Endothelial cell of umbilical vein (primary cell): ENCODE data around the gene CLPTM1L. TPM values are rescaled to one million over a fixed set of nuclear protein-coding genes. Genes with fewer than 3 reads are reported as not detected.

ENCODE experiments used
- BruUV-seq: library from RNA; stranded (reverse); fragments of 400-500 nt; replicated peaks from 2 replicates; lab custom pipeline; 2021; lab: Mats Ljungman, UMichigan
- CTCF ChIA-PET: fragments of 300-600, 350-600 bp; sonication (Branson Sonifier 250); formaldehyde crosslinking; loops from one replicate; lab custom pipeline; 2021; ENCODE audit warnings: antibody characterized with exemption, inconsistent platforms; lab: Charles Lee
- POLR2A ChIA-PET: fragments of 300-600, 350-600 bp; sonication (Branson Sonifier 250); formaldehyde crosslinking; loops from one replicate; lab custom pipeline; 2021; ENCODE audit warnings: antibody characterized with exemption, inconsistent platforms; lab: Charles Lee
- DNase-seq: peaks from one replicate; pipeline ENCODE4 v3.0.0-alpha.2; 2011; ENCODE audit warnings: low read depth, low spot score
- FAIRE-seq: peaks from 2 replicates; lab custom pipeline; 2011; peaks lifted over from hg19 to GRCh38; lab: Jason Lieb, UNC
- H2AFZ ChIP-seq: 2 replicates; pipeline ENCODE4 v1.6.0; 2012; ENCODE audit warnings: low read depth, low read length, control low read depth, inconsistent platforms
- H3K27ac ChIP-seq: 2 replicates; pipeline ENCODE4 v1.5.1; 2011; ENCODE audit warnings: low read depth, mild to moderate bottlenecking, control low read depth, low read length, moderate library complexity; ENCODE audit not compliant: insufficient read depth
- H3K27me3 ChIP-seq, 2 experiments: 2 replicates each; pipeline versions ENCODE4 v1.6.0 to v1.6.1; 2011; ENCODE audit warnings: low read length in 2 of 2, mixed read lengths in 1 of 2; ENCODE audit not compliant: control insufficient read depth in 2 of 2, insufficient read depth in 2 of 2
- H3K36me3 ChIP-seq, 2 experiments: 2 replicates in 1 of 2; 3 replicates in 1 of 2; pipeline ENCODE4 v1.5.1; 2011; ENCODE audit warnings: low read length in 2 of 2, mild to moderate bottlenecking in 1 of 2, moderate library complexity in 1 of 2; ENCODE audit not compliant: control insufficient read depth in 2 of 2, insufficient read depth in 2 of 2; ENCODE audit errors: extremely low read depth in 1 of 2
- H3K4me1 ChIP-seq: 3 replicates; pipeline ENCODE4 v1.5.1; 2011; ENCODE audit warnings: mild to moderate bottlenecking, low read length; ENCODE audit not compliant: control insufficient read depth, insufficient read depth; ENCODE audit errors: extremely low read depth
- H3K4me2 ChIP-seq: 2 replicates; pipeline ENCODE4 v1.6.1; 2011; ENCODE audit warnings: low read length, control low read depth, mixed read lengths; ENCODE audit not compliant: insufficient read depth
- H3K4me3 ChIP-seq, 3 experiments: fragments of 200-600 bp in 1 of 3; sonication (generic), shearing (Covaris generic) in 1 of 3; replicated peaks in 1 of 3; 2 replicates each; pipeline ENCODE4 v1.5.1; 2011 to 2016; ENCODE audit warnings: control low read depth in 3 of 3, low read length in 3 of 3, mild to moderate bottlenecking in 2 of 3, inconsistent platforms in 1 of 3, low read depth in 1 of 3, moderate library complexity in 1 of 3; ENCODE audit not compliant: insufficient read depth in 1 of 3
- H3K79me2 ChIP-seq: 2 replicates; pipeline ENCODE4 v1.6.0; 2012; ENCODE audit warnings: low read length, inconsistent platforms; ENCODE audit not compliant: control insufficient read depth, insufficient read depth
- H3K9ac ChIP-seq: replicated peaks from 2 replicates; pipeline ENCODE3; 2011; ENCODE audit warnings: low read length, control low read depth; ENCODE audit not compliant: insufficient read depth; ENCODE audit errors: extremely low read depth
- H3K9me1 ChIP-seq: replicated peaks from 3 replicates; pipeline ENCODE4 v1.6.0; 2011; ENCODE audit warnings: mild to moderate bottlenecking, low read length; ENCODE audit not compliant: control insufficient read depth, insufficient read depth; ENCODE audit errors: extremely low read depth
- H3K9me3 ChIP-seq: replicated peaks from 2 replicates; pipeline ENCODE4 v1.5.1; 2012; ENCODE audit warnings: low read length, inconsistent platforms; ENCODE audit not compliant: control insufficient read depth, insufficient read depth
- H4K20me1 ChIP-seq: replicated peaks from 2 replicates; pipeline ENCODE3; 2011; ENCODE audit warnings: mild to moderate bottlenecking, low read length; ENCODE audit not compliant: control insufficient read depth, insufficient read depth; ENCODE audit errors: extremely low read depth
- EZH2 ChIP-seq: IDR thresholded peaks from 2 replicates; pipeline ENCODE4 v1.6.1; 2012; ENCODE audit warnings: borderline replicate concordance, low read depth, mild to moderate bottlenecking, moderate library complexity, low read length, inconsistent platforms; ENCODE audit not compliant: severe bottlenecking
- FOS ChIP-seq: IDR thresholded peaks from 2 replicates; pipeline ENCODE4 v1.6.1; 2011; ENCODE audit warnings: mild to moderate bottlenecking, low read length, moderate library complexity, borderline replicate concordance; ENCODE audit not compliant: insufficient read depth
- GATA2 ChIP-seq: IDR thresholded peaks from 2 replicates; pipeline ENCODE4 v1.7.0; 2011; ENCODE audit warnings: low read depth, mild to moderate bottlenecking, moderate library complexity, mixed read lengths, low read length; ENCODE audit not compliant: insufficient read length, insufficient read depth
- JUN ChIP-seq: IDR thresholded peaks from 2 replicates; pipeline ENCODE4 v1.6.1; 2011; ENCODE audit warnings: borderline replicate concordance, low read depth; ENCODE audit not compliant: insufficient read length, insufficient read depth
- MYC ChIP-seq: IDR thresholded peaks from one replicate; pipeline ENCODE4 v1.6.1; 2011; ENCODE audit warnings: mild to moderate bottlenecking, low read depth, low read length
- POLR2A ChIP-seq: IDR thresholded peaks from 2 replicates; pipeline ENCODE4 v1.6.1; 2012; ENCODE audit warnings: low read depth, mild to moderate bottlenecking, control low read depth, low read length
- POLR2AphosphoS5 ChIP-seq: IDR thresholded peaks from 2 replicates; pipeline ENCODE4 v1.6.1; 2012; ENCODE audit warnings: low read depth, mild to moderate bottlenecking, control low read depth, low read length, moderate library complexity; ENCODE audit not compliant: insufficient read depth
- dilution Hi-C: fragments of 300-500 bp; cut with MboI; formaldehyde crosslinking; loops from one replicate; pipeline ENCODE4 v1.15.0; 2019; ENCODE audit warnings: low sequenced_read_pairs; ENCODE audit not compliant: extremely low pct_ligation_motif_present
- intact Hi-C: fragments of 100-400 bp; cut with micrococcal nuclease; formaldehyde crosslinking; loops from one replicate; pipeline ENCODE4 v1.10.0; 2022
- polyA plus RNA-seq, 4 experiments: library from polyadenylated mRNA; depleted of rRNA in 3 of 4; stranded (reverse) in 3 of 4; unstranded in 1 of 4; fragments of >200 nt; gene quantifications; 2 replicates each; pipeline versions ENCODE4 v1.2.1 to v1.2.3, GENCODE V29; 2011 to 2012; ENCODE audit warnings: missing spikeins in 1 of 4
- total RNA-seq: library from RNA; stranded (reverse); gene quantifications from 2 replicates; pipeline ENCODE4 v1.2.3, GENCODE V29; 2021
- TF ChIP-seq, protein P1 (sequence below), 2 donors: IDR thresholded peaks; 1 replicate in 1 of 2; 2 replicates in 1 of 2; pipeline ENCODE4 v1.5.1; 2011; ENCODE audit warnings: low read length in 2 of 2, mild to moderate bottlenecking in 2 of 2, moderate library complexity in 2 of 2, control low read depth in 1 of 2, inconsistent platforms in 1 of 2, low read depth in 1 of 2; ENCODE audit not compliant: insufficient read depth in 1 of 2; ENCODE audit errors: extremely low read depth in 1 of 2
- TF ChIP-seq, protein P2 (sequence below): IDR thresholded peaks from 2 replicates; pipeline ENCODE4 v1.6.1; 2011; ENCODE audit not compliant: insufficient read depth, insufficient read length

The CLPTM1L gene
- total and polyA plus RNA-seq, 2 donors (not counting 3 experiments of a cell fraction or from before 2014, with no cell fraction given): 116 to 191 TPM

DNA sequence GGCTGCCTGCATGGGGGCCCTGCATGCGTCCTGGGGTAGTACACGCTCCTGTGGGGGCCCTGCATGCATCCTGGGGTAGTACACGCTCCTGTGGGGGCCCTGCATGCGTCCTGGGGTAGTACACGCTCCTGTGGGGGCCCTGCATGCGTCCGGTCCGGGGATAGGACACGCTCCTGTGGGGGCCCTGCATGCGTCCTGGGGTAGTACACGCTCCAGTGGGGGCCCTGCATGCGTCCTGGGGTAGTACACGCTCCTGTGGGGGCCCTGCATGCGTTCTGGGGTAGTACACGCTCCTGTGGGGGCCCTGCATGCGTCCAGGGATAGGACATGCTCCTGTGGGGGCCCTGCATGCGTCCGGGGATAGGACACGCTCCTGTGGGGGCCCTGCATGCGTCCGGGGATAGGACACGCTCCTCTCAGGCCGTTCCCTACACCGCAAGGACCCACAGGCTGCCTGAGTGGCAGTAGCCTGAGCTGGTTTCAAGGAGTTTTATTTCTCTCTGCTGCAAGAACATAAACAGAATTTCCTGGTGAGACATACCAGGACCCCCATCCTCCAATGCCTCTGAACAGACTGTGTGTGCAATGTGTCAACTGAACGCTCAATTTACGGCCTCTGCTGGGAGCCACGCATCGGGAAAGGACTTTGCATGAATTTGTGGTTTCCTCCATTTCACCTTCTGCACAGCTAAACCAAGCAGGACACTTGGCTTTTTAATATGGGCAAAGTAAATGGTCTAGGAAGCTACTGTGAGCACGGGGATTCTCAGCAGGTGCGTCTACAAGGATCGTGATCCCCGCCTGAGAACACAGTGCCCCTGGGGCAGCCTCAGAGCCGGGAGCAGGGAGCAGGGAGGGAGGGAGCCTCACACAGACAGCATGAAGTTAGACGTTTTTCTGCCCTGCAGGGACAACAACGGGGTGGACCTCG, 48.9 kb upstream of the CLPTM1L start:
- Histone ChIP-seq H3K79me2 (no peaks in the 10 kb centered on the region), H3K27me3 (no peaks in the 10 kb centered on the region), H3K27ac (no peak overlapping the region), H3K36me3 (no peaks in the 10 kb centered on the region), H3K9me3 (no peaks in the 10 kb centered on the region), H3K4me3 (no peak overlapping the region), H3K9me1 (no peaks in the 10 kb centered on the region), H3K9ac (no peak overlapping the region), H3K4me1 (no peaks in the 10 kb centered on the region), H3K4me2 (no peak overlapping the region), H2AFZ (no peak overlapping the region), H4K20me1 (no peaks in the 10 kb centered on the region)
- BruUV-seq: no TSS peak
- DNase-seq: no peak
- FAIRE-seq: no peak
- intact Hi-C loops (no loop called here), dilution Hi-C loops (no loop called here)
- TF ChIP-seq EZH2 (no peak), POLR2AphosphoS5 (no peak), POLR2A (no peak), JUN (no peak), MYC (no peak), FOS (no peak), GATA2 (no peak)
- TF ChIP-seq, protein P1, sequence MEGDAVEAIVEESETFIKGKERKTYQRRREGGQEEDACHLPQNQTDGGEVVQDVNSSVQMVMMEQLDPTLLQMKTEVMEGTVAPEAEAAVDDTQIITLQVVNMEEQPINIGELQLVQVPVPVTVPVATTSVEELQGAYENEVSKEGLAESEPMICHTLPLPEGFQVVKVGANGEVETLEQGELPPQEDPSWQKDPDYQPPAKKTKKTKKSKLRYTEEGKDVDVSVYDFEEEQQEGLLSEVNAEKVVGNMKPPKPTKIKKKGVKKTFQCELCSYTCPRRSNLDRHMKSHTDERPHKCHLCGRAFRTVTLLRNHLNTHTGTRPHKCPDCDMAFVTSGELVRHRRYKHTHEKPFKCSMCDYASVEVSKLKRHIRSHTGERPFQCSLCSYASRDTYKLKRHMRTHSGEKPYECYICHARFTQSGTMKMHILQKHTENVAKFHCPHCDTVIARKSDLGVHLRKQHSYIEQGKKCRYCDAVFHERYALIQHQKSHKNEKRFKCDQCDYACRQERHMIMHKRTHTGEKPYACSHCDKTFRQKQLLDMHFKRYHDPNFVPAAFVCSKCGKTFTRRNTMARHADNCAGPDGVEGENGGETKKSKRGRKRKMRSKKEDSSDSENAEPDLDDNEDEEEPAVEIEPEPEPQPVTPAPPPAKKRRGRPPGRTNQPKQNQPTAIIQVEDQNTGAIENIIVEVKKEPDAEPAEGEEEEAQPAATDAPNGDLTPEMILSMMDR (IDR thresholded peaks at IDR 0.05; ENCODE audit: extremely low read depth in 1 of 2, insufficient read depth in 1 of 2, low read depth in 1 of 2, low read length in 2 of 2): no peak
- TF ChIP-seq, protein P2, sequence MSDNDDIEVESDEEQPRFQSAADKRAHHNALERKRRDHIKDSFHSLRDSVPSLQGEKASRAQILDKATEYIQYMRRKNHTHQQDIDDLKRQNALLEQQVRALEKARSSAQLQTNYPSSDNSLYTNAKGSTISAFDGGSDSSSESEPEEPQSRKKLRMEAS: no peak
- ChIA-PET CTCF (no interaction called here), POLR2A (no interaction called here)
